GM12892 (cell line): Measurements from ENCODE around the gene LRP1-AS.

Experiments used
- POLR2A ChIP-seq: IDR thresholded peaks from 2 replicates; pipeline ENCODE4 v1.6.1; 2011; ENCODE audit warnings: low read depth, low read length, control low read depth
- POLR2AphosphoS5 ChIP-seq: IDR thresholded peaks from 2 replicates; pipeline ENCODE4 v1.6.1; 2011; ENCODE audit warnings: low read depth, low read length, control low read depth
- TAF1 ChIP-seq: IDR thresholded peaks from 2 replicates; pipeline ENCODE4 v1.6.1; 2011; ENCODE audit warnings: low read depth, mild to moderate bottlenecking, control low read depth, low read length, borderline replicate concordance

DNA sequence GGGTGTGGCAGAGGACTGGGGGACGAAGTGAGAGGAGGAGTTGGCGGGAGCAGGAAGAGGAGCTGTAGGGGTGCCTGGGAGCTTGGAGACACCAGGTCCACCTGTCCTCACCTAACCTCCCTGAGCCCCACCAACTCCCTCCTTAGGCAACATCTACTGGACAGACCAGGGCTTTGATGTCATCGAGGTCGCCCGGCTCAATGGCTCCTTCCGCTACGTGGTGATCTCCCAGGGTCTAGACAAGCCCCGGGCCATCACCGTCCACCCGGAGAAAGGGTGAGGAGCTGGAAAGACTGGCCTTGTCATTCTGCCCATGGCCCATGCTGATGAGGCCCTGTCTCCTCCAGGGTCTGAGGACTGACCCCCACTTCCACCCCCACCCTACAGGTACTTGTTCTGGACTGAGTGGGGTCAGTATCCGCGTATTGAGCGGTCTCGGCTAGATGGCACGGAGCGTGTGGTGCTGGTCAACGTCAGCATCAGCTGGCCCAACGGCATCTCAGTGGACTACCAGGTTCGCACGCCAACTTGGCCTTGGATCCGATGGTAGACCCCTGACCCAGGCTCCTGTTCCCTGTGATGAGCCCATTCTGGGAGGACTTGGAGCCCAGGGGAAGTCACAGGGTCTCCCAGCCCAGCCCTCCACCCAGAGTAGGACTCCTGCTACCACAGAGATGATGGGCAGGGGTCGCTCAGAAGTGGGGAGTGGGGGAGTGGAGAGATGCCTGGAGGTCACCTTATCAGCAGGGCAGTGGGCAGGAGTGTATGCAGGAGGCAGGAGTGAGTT is 36.7 kb upstream of the LRP1-AS start:
- TF ChIP-seq POLR2AphosphoS5 = no peak
- TF ChIP-seq POLR2A = no peak
- TF ChIP-seq TAF1 = no peak
